HepG2 (cell line): ENCODE measurements around the gene MYRFL. TPM values are rescaled to one million over a fixed set of nuclear protein-coding genes. Genes with fewer than 3 reads are reported as not detected.

Source experiments
- ATAC-seq: fragments of 200-7000 bp; cut with Tn5 transposase; 3 replicates; pipeline ENCODE4 v1.9.1; 2020; ENCODE audit warnings: mild to moderate bottlenecking, moderate library complexity
- BruUV-seq: library from RNA; stranded (reverse); fragments of 400-500 nt; replicated peaks from 2 replicates; lab custom pipeline; 2021; lab: Mats Ljungman, UMichigan
- CTCF ChIA-PET: fragments of 300-600 bp; formaldehyde crosslinking; extraction: SDS; loops from one replicate; lab custom pipeline; 2021; ENCODE audit warnings: low total read pairs, inconsistent platforms, low intra/inter-chr PET ratio; lab: Yijun Ruan, JAX
- POLR2A ChIA-PET: fragments of 350-600 bp; sonication (Branson Sonifier 250); formaldehyde crosslinking; loops from one replicate; lab custom pipeline; 2020; ENCODE audit warnings: antibody characterized with exemption, inconsistent platforms; lab: Yijun Ruan, JAX
- DNase-seq: peaks from one replicate; pipeline ENCODE4 v3.0.0-alpha.2; 2015; ENCODE audit warnings: low spot score
- FAIRE-seq: peaks from 3 replicates; lab custom pipeline; 2011; peaks lifted over from hg19 to GRCh38; lab: Jason Lieb, UNC
- H2AFZ ChIP-seq: one replicate; pipeline ENCODE4 v1.6.1; 2011; ENCODE audit warnings: low read length, inconsistent platforms
- H3K27ac ChIP-seq: fragments of 300-600 bp; 3 replicates; pipeline ENCODE4 v1.8.0; 2011; ENCODE audit warnings: mixed run types, mild to moderate bottlenecking, mixed read lengths, low read length, inconsistent platforms; ENCODE audit not compliant: insufficient read depth; ENCODE audit errors: extremely low read length
- H3K27me3 ChIP-seq, 2 experiments: fragments of 200-600 bp in 1 of 2; 2 replicates in 1 of 2; 3 replicates in 1 of 2; pipeline versions ENCODE4 v1.6.0 to v1.8.0; 2011; ENCODE audit warnings: low read length in 2 of 2, mild to moderate bottlenecking in 2 of 2, moderate library complexity in 2 of 2, inconsistent platforms in 1 of 2; ENCODE audit not compliant: insufficient read depth in 2 of 2, control insufficient read depth in 1 of 2
- H3K36me3 ChIP-seq, 2 experiments: fragments of 200-600 bp in 1 of 2; replicated peaks in 1 of 2; 2 replicates in 1 of 2; 3 replicates in 1 of 2; pipeline versions ENCODE4 v1.5.1 to v1.8.0; 2011; ENCODE audit warnings: low read length in 2 of 2, inconsistent platforms in 1 of 2; ENCODE audit not compliant: insufficient read depth in 2 of 2, control insufficient read depth in 1 of 2
- H3K4me1 ChIP-seq: 2 replicates; pipeline ENCODE4 v1.5.1; 2012; ENCODE audit warnings: low read length, inconsistent platforms; ENCODE audit not compliant: insufficient read depth
- H3K4me2 ChIP-seq: 2 replicates; pipeline ENCODE4 v1.6.0; 2011; ENCODE audit warnings: low read depth, low read length, inconsistent platforms
- H3K4me3 ChIP-seq, 3 experiments: fragments of 200-600 bp in 1 of 3; sonication (generic), shearing (Covaris generic) in 1 of 3; replicated peaks in 1 of 3; 2 replicates each; pipeline ENCODE4 v1.5.1; 2011 to 2016; ENCODE audit warnings: low read length in 3 of 3, inconsistent platforms in 2 of 3, low read depth in 2 of 3, mild to moderate bottlenecking in 2 of 3, control low read depth in 1 of 3, mixed read lengths in 1 of 3; ENCODE audit not compliant: insufficient read depth in 1 of 3
- H3K79me2 ChIP-seq: one replicate; pipeline ENCODE4 v1.6.1; 2011; ENCODE audit warnings: low read length, inconsistent platforms; ENCODE audit not compliant: insufficient read depth
- H3K9ac ChIP-seq: 2 replicates; pipeline ENCODE4 v1.6.0; 2011; ENCODE audit warnings: mild to moderate bottlenecking, low read depth, low read length, inconsistent platforms; ENCODE audit not compliant: insufficient read depth
- H3K9me3 ChIP-seq: 2 replicates; pipeline ENCODE4 v1.5.1; 2012; ENCODE audit warnings: mild to moderate bottlenecking, low read length
- H4K20me1 ChIP-seq: 2 replicates; pipeline ENCODE4 v1.6.0; 2011; ENCODE audit warnings: inconsistent platforms, mild to moderate bottlenecking, low read length, moderate library complexity; ENCODE audit not compliant: insufficient read depth
- HIC2 ChIP-seq: sonication (generic); formaldehyde crosslinking; IDR thresholded peaks from 2 replicates; pipeline ENCODE4 v1.9.0; 2022; ENCODE audit warnings: low read depth, missing genetic modification reagents
- MTF1 ChIP-seq: sonication (generic); formaldehyde crosslinking; IDR thresholded peaks from 2 replicates; pipeline ENCODE4 v1.5.0; 2020; ENCODE audit warnings: missing genetic modification reagents
- MXD4 ChIP-seq: IDR thresholded peaks from 2 replicates; pipeline ENCODE4 v1.6.1; 2016; ENCODE audit warnings: mild to moderate bottlenecking, missing biosample characterization, missing genetic modification reagents
- NKX3-1 ChIP-seq: sonication (generic); formaldehyde crosslinking; IDR thresholded peaks from 2 replicates; pipeline ENCODE4 v1.5.0; 2020; ENCODE audit warnings: missing genetic modification reagents
- PHF8 ChIP-seq: sonication (generic); formaldehyde crosslinking; IDR thresholded peaks from 2 replicates; pipeline ENCODE4 v1.5.0; 2020; ENCODE audit warnings: missing genetic modification reagents
- POLR2AphosphoS5 ChIP-seq: IDR thresholded peaks from 2 replicates; pipeline ENCODE4 v1.6.1; 2012; ENCODE audit warnings: low read depth, low read length
- SCMH1 ChIP-seq: sonication (generic); formaldehyde crosslinking; IDR thresholded peaks from 2 replicates; pipeline ENCODE4 v1.9.0; 2021; ENCODE audit warnings: missing genetic modification reagents, mild to moderate bottlenecking, borderline replicate concordance
- SIN3A ChIP-seq: IDR thresholded peaks from 2 replicates; pipeline ENCODE4 v1.6.1; 2011; ENCODE audit warnings: low read depth, mild to moderate bottlenecking, control low read depth, low read length, borderline replicate concordance
- TBL1XR1 ChIP-seq: fragments of 150-350 bp; IDR thresholded peaks from 2 replicates; pipeline ENCODE4 v1.6.1; 2014; ENCODE audit warnings: borderline replicate concordance, low read length; ENCODE audit not compliant: partially characterized antibody
- ZBTB2 ChIP-seq: sonication (generic); formaldehyde crosslinking; IDR thresholded peaks from 2 replicates; pipeline ENCODE4 v1.8.0; 2022; ENCODE audit warnings: low read depth, missing genetic modification reagents
- ZMYM4 ChIP-seq: sonication (generic); formaldehyde crosslinking; IDR thresholded peaks from 2 replicates; pipeline ENCODE4 v1.8.1; 2023; ENCODE audit warnings: mild to moderate bottlenecking, missing genetic modification reagents
- ZNF496 ChIP-seq: sonication (generic); formaldehyde crosslinking; IDR thresholded peaks from 2 replicates; pipeline ENCODE4 v1.8.1; 2023; ENCODE audit warnings: mild to moderate bottlenecking, moderate library complexity, missing genetic modification reagents; ENCODE audit not compliant: insufficient replicate concordance
- ZNF580 ChIP-seq: IDR thresholded peaks from 2 replicates; pipeline ENCODE4 v1.6.1; 2016; ENCODE audit warnings: low read depth, borderline replicate concordance
- WGBS: methylation state at CpG from one replicate; pipeline ENCODE4 v1.1.6; 2017; ENCODE audit warnings: low lambda C conversion rate; 5-methylcytosine and 5-hydroxymethylcytosine counted together
- in situ Hi-C: cut with HindIII; loops from 2 replicates; pipeline ENCODE4 v1.10.0; 2017; ENCODE audit warnings: low pct_unique_long_range_greater_than_20kb; ENCODE audit not compliant: extremely low pct_ligation_motif_present
- intact Hi-C: fragments of 100-400 bp; cut with micrococcal nuclease; formaldehyde crosslinking; loops from one replicate; pipeline ENCODE4 v1.10.0; 2022; ENCODE audit not compliant: unreplicated experiment
- polyA plus RNA-seq, 8 experiments: library from polyadenylated mRNA; depleted of rRNA in 3 of 8; stranded (reverse) in 7 of 8; unstranded in 1 of 8; fragments of >200 nt; fragmentation: Illumina TruSeq in 4 of 8; extraction: Trizol in 4 of 8; gene quantifications; 2 replicates each; pipeline versions ENCODE4 v1.2.1 to v1.2.3, GENCODE V29; 2011 to 2016; ENCODE audit warnings: low read depth in 4 of 8, missing spikeins in 1 of 8, mixed read lengths in 1 of 8; ENCODE audit not compliant: insufficient read depth in 1 of 8
- total RNA-seq, 5 experiments: library from RNA; depleted of rRNA; stranded (reverse); fragments of >200 nt; fragmentation: Illumina TruSeq; extraction: Trizol; gene quantifications; 2 replicates each; pipeline ENCODE4 v1.2.3, GENCODE V29; 2016; ENCODE audit warnings: low read depth in 1 of 5
- TF ChIP-seq, protein P1 (sequence below): sonication (generic); formaldehyde crosslinking; IDR thresholded peaks from 2 replicates; pipeline ENCODE4 v1.8.1; 2022; ENCODE audit warnings: mild to moderate bottlenecking, missing genetic modification reagents

The MYRFL gene
- total and polyA plus RNA-seq, 2 of the 13 experiments (the other 11 are each of a cell fraction or from before 2014, with no cell fraction given) = 0.09 to 0.11 TPM

GRCh38 chr12:69999561-69999960 is 174.5 kb downstream of the MYRFL start:
- CTCF ChIA-PET = no interaction called here
- intact Hi-C loops (no loop called here), in situ Hi-C loops (no loop called here)
- H3K4me3 ChIP-seq = no peak overlapping the region
- no peak for DNase-seq
- no peak for TF ChIP-seq TBL1XR1
- TF ChIP-seq SIN3A = no peak
- no peak for TF ChIP-seq ZNF496 (CRISPR knock-in tag)
- no peak for TF ChIP-seq ZMYM4 (CRISPR knock-in tag)
- no peak for TF ChIP-seq ZNF580
- H2AFZ ChIP-seq = no peak overlapping the region
- no peaks in the 10 kb centered on the region for H3K36me3 ChIP-seq
- H3K4me1 ChIP-seq = no peaks in the 10 kb centered on the region
- no peak overlapping the region for H3K27ac ChIP-seq
- BruUV-seq = no TSS peak
- no peaks in the 10 kb centered on the region for H4K20me1 ChIP-seq
- 29% methylated on average over 3 of the region's 3 CpGs for WGBS
- H3K4me2 ChIP-seq = no peak overlapping the region
- ATAC-seq = no peak
- POLR2A ChIA-PET = no interaction called here
- no peak overlapping the region for H3K9ac ChIP-seq
- no peaks in the 10 kb centered on the region for H3K9me3 ChIP-seq
- H3K27me3 ChIP-seq = peaks cover 0 to 3% of the 10 kb centered on the region in 2 experiments; a peak in 1 of 5 replicates
- no peak for FAIRE-seq
- no peaks in the 10 kb centered on the region for H3K79me2 ChIP-seq

GRCh38 chr12:70002097-70002911 is 177.3 kb downstream of the MYRFL start:
- Histone ChIP-seq H2AFZ (no peak overlapping the region), H3K4me1 (no peaks in the 10 kb centered on the region)
- no peak for FAIRE-seq
- TF ChIP-seq SCMH1 (CRISPR knock-in tag) = no peak
- TF ChIP-seq MTF1 (CRISPR knock-in tag) = no peak
- no peak for TF ChIP-seq PHF8
- no peak for TF ChIP-seq MXD4
- no peak for TF ChIP-seq NKX3-1
- TF ChIP-seq HIC2 (CRISPR knock-in tag) = no peak
- TF ChIP-seq ZBTB2 (CRISPR knock-in tag) = no peak
- TF ChIP-seq, protein P1, sequence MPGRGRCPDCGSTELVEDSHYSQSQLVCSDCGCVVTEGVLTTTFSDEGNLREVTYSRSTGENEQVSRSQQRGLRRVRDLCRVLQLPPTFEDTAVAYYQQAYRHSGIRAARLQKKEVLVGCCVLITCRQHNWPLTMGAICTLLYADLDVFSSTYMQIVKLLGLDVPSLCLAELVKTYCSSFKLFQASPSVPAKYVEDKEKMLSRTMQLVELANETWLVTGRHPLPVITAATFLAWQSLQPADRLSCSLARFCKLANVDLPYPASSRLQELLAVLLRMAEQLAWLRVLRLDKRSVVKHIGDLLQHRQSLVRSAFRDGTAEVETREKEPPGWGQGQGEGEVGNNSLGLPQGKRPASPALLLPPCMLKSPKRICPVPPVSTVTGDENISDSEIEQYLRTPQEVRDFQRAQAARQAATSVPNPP (CRISPR knock-in tag) = no peak
- no peak for TF ChIP-seq POLR2AphosphoS5

More at GRCh38 chr12:70002097-70002911, 177.3 kb downstream of the MYRFL start:
- ChIA-PET CTCF (no interaction called here), POLR2A (no interaction called here)
- H3K4me2 ChIP-seq = no peak overlapping the region
- in situ Hi-C loops (no loop called here), intact Hi-C loops (no loop called here)
- no peaks in the 10 kb centered on the region for H3K36me3 ChIP-seq
- BruUV-seq = no TSS peak
- no peaks in the 10 kb centered on the region for H3K79me2 ChIP-seq
- H3K9ac ChIP-seq = no peak overlapping the region
- H3K27me3 ChIP-seq = peaks cover 0 to 3% of the 10 kb centered on the region in 2 experiments; a peak in 1 of 5 replicates
- no peak overlapping the region for H3K27ac ChIP-seq
- H4K20me1 ChIP-seq = no peaks in the 10 kb centered on the region
- 2% methylated on average over 3 of the region's 3 CpGs for WGBS
- no peaks in the 10 kb centered on the region for H3K9me3 ChIP-seq
- DNase-seq (no peak), ATAC-seq (no peak)
- no peak overlapping the region for H3K4me3 ChIP-seq
